Stimulated activated CD4-positive, alpha-beta T cell treated with anti-CD3 and anti-CD28 coated beads, Interleukin-15, amount 100 ng/mL, for 48 hours (primary cell): ENCODE measurements around the gene AMOTL2.

Experiments
- DNase-seq, 2 donors: peaks; one replicate each; pipeline ENCODE4 v3.0.0-alpha.2; 2020; ENCODE audit warnings: low read depth in 2 of 2

The AMOTL2 gene

DNA sequence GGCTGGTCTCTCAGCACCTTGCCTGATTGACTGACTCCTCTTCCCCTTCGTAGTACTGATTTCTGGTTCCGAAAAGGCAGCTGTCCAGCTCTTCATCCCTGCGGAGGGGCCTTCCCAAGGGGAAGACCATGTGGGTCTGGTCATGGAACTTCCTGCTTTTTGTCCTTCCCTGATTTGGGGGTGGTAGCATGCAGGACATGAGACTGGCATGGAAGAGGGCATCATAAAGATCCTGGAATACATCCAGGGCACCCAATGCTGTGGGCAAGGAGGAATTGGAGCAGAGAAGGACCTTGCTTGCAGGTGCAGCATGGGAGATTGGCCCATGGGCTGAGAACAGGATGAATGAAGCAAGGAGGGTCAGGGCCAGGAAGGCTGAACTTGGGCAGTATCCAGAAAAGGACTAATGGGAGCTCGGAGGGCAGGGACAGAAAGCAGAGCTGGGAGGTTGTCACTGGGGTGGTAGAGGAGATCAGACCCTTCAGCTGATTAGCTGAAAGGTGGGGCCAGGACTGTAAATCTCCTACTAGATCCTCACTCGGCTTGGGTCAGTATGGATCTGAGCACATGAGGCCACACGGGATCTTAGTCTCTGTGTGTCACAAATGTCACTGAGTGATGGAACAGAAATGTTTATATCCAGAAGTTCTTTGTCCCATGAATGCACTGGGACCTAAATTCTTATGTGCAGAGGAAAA, 59.5 kb downstream of the AMOTL2 start:
- DNase-seq = no peak

DNA sequence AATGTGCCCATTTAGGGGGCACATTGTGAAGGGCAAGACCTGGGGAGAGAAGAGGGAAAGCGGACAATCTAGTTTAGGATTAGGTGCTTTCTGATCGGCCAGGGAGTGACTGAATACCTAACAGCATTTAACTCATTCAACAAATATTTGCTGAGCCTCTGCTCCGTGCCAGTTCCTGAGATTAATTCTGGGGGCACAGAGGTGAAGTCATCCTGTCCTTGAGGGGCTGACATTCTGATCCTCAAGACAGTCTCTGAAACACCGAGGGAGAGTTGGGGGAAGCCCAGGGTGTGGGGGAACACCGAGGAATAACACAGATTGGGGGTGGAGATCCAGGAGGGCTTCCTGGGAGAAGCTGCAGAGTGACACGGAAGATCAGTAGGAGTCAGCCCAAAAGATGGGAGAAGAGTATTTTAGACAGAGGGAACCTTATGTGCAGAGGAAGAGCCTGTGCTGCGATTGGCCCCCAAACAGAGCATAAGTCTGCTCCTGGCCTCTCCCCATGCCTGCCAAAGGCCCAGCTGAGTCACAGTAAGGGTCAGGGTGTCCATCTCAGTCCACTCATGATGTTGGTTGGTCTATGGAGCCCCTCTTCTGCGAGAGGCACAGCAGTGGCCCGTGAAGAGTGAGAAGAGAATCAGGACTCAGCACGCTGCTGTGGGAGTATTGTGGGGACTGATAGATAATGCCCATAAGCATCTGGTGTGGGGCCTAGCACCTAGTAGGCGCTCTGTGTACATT, 60.2 kb downstream of the AMOTL2 start:
- DNase-seq = no peak

DNA sequence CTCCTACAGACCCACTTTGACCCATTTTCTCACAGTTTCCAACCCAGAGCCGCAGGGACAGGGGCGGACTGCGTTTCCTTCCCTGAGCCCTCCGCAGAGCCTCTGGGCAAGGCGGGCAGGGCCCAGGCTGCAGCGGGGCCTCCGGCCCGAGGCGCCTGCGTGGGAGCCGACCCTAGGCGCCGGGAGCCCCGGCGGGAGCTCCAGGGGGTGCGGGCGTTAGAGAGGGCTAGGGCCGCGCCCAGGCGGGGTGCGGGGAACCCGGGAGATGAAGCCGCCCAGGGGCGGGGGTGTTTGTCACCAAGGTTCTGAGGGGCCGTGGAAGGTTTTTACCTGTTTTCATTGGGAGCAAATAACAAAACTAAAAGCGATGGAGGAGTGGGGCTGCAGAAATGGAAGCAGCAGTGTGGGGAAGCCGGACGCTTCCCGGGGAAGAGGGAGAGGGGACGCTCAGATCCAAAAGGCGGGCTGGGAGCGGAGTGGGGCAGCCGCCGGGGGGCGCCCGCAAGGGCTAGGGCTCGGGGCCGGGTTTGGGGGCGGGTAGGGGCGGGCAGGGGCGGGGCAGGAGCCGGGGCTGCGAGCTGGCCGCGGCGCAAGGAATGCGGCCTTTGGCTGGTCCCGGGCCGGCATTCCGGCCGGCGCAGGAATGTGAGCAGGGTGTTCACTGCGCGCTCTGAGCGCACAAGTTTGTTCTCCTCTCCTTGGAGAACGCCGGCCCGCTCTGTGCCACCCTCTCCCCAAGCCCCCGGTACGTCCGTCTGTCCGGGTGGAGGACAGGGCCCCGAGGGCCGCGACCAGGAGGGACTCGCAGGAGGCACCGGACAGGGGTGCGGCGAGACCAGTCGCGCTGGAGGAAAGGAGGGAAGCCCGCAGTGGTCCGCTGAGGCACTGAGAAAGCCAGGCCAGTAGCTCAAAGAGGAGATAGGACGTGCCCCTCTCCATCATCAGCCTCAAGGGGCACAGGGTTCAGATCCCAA, 61.1 kb downstream of the AMOTL2 start:
- DNase-seq = no peak

DNA sequence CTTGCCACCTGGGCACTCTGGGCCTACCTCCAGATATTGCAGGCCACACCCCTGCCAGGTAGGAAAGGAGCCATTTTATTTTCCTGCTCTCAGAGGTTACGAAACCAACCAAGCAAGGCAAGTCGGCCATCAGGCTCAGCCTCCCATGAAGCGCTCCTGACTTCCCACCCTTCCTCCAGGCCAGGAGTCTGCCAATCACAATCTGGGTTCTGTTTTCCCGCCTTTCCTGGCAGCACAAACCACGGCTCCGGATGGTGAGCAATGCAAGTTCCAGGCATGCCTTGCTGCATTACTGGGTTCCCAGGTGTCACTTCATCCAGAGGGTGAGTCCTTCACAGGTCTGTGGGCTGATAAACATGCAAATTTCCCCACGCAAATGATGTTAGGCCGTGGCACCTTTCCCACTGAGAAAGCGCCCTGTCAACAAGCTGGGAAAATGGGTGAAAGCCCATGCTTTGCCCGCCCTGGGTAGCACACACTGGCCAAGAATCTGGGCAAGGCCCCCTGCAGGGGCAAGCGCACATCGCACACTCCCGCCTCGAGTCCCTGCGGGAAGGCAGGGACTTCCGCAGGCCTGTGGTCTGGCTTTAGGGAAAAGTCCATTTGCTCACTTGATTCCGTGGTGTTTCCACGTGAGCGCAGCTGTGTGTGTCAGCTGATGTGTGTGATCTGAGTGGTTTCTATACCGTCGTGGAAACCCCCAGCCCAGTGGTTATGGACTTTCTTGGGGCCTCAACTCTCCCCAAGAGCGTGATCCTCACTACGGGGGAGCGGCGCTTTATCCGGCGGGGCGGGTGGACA, 62.0 kb downstream of the AMOTL2 start:
- DNase-seq = no peak

DNA sequence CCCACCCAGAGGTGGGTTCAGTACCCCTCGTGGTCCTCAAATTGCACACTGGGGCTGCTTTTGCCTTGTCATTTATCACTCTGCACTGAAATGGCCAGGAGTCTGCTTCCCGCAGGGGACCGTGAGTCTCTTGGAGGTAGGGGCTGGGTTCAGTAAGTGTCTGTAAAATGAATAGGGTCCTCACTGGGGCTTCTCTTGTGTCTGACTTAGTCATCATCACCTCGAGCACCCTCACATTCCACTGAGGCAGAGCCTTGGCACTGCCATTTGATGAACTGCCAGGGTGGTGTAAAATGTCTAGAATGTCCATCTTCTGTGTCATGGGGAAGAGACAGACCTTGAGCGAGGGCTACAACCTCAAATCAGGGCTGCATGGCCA, 62.6 kb downstream of the AMOTL2 start:
- DNase-seq = no peak

DNA sequence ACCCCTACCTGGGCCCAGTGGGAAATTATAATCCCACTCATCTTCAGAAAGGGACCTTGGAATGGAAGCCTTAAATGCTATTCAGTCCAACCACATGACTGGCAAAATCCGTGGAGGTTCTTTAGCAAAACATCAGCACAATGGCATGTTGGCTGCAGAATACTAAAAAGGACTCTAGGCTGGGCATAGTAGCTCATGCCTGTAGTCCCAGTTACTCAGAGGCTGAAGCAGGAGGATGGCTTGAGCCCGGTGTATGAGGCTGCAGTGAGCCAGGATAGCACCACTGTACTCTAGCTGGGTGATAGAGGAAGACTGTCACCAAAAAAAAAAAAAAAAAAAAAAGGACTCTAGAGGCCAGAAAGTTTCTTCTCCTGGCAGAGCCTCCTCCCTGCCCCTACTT, 63.0 kb downstream of the AMOTL2 start:
- no peak for DNase-seq

DNA sequence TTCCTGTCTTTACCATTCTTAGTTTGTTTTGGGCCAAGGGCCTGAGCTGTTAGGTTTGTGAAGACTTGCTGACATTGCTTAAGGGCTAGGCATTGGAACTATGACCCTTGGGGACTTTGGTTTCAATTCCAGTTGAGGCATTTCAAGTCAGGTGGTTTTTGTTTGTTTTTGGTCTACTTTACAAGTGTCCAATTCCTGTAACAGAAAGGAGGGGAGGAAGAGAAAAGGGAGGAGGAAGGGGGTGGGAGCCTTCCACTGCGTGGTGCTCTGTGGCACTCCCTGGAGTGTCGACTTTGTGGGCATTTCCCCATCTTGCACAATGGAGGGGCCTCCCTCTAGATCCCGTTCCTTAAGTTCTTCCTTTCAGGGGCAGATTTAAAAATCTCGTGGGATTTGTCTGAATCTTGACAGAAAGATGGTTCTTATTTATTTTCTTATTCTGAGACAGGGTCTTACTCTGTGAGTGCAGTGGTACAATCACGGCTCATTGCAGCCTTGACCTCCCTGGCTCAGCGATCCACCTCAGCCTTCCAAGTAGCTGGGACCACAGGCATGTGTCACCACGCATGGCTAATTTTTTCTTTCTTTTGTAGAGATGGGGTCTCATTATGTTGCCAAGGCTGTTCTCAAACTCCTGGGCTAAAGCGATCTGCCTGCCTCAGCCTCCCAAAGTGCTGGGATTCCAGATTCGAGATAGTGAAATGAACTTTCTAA, 64.1 kb downstream of the AMOTL2 start:
- DNase-seq = no peak

DNA sequence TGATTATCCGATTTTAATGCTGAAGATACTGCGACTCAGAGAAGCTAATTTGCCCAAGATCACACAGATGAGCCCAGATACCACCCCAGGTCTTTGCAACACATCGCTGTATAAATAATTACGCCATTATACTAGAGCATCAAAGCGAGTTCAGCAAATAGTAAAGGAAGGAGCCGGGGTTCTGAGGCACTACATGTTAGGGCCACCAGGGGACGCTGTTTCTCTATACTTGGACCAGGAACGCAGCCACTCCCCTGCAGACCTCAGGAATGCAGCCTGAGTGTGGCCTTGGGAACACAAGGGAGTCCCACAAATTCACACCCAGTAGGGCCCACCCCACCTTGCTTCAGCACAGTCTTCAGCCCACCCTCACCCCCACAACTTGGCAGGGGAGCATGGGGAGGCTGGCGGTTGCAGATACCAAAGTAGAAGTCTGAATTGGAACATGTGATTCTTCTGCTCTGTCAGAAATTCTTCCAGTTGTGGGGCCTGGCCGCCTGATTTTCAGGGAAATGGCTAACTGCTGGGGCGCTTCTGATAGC, 65.8 kb downstream of the AMOTL2 start:
- DNase-seq = peak; percentile 42 to 67

DNA sequence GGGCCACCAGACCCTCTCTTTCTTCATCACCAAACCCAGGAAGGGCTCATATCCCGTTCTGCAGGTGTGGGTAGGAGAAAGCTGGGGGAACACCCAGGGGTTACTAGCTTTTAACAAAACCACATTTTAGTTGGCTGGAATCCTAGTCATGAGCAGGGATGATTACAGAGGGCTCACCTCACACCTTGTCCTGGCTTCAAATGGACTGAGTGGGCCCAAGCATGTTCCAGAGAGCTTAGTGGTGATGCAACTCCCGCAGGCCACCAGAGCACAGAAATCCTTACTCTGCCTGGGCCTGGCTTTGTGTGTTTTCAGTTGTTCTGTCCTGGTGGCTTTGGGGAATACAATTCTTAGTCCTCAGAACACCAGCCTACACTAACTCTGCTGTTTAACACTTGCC, 66.8 kb downstream of the AMOTL2 start:
- DNase-seq = no peak

DNA sequence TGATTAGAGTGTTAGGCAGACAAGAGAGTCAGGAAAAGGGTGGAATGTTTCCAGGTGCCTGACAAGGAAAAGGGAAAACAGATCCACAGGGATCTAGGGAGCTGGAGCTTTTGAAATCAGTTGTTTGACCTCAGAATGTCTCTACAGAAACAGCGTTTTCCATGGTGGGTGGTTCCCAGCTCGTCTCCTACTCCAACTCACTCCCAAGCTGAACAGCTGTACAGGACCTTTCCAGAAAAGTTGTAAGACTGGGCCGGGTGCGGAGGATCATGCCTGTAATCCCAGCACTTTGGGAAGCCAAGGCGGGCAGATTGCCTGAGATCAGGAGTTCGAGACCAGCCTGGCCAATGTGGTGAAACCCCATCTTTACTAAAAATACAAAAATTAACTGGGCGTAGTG, 67.9 kb downstream of the AMOTL2 start:
- no peak for DNase-seq
